GM19467 (cell line): ENCODE results near the gene REM2.
"Not testable (repeated sequence)": the region's sequence is repeated elsewhere in the genome, so short reads cannot be mapped to it uniquely, and the experiment has no call there.

Experiments
- ATAC-seq: cut with Tn5 transposase; IDR thresholded peaks from one replicate; pipeline ENCODE4 v1.9.1; 2021; ENCODE audit warnings: mild to moderate bottlenecking, moderate library complexity; ENCODE audit not compliant: unreplicated experiment

Gene REM2

DNA sequence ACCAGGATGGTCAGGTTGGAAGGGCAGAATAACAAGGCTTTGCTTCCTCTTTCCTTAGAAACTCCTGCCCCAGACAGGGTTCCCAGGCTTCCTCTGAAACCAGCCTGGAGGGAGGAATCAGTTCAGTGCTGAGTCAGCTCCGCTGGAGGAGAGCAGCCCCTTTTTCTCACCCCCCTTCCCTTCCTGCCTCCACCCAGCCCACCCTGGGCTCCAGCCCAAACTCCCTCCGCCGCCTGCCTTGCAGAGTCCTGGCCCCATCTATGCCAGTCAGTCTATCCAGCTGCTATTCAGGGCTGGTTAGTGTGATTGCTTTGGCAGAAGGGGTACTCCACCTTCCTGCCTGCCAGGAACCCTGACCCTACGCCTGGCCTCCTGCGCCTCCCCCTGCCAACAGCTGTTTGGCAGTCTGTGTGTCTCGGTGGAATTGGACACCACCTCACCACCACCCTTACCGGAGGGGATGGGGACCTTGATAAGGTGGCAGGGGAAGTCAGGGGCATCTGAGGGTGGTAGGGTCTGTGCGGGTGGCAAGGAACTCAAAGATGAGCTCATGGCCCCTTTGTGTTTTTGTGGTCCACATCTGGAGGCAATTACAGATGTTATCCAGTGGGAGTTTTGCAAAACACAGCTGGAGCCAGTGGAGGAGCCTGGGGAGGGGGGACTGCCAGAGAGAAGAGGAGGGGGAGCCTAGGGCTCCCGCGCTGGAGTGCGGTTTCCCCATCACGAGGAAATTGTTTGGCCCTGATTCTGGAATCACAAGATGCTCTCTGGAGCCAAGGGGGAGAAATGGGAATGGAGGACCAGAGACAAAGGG lies 34.5 kb upstream of the REM2 start:
- ATAC-seq: no peak

GRCh38 chr14:22849212-22849819 lies 33.7 kb upstream of the REM2 start:
- no peak for ATAC-seq

DNA sequence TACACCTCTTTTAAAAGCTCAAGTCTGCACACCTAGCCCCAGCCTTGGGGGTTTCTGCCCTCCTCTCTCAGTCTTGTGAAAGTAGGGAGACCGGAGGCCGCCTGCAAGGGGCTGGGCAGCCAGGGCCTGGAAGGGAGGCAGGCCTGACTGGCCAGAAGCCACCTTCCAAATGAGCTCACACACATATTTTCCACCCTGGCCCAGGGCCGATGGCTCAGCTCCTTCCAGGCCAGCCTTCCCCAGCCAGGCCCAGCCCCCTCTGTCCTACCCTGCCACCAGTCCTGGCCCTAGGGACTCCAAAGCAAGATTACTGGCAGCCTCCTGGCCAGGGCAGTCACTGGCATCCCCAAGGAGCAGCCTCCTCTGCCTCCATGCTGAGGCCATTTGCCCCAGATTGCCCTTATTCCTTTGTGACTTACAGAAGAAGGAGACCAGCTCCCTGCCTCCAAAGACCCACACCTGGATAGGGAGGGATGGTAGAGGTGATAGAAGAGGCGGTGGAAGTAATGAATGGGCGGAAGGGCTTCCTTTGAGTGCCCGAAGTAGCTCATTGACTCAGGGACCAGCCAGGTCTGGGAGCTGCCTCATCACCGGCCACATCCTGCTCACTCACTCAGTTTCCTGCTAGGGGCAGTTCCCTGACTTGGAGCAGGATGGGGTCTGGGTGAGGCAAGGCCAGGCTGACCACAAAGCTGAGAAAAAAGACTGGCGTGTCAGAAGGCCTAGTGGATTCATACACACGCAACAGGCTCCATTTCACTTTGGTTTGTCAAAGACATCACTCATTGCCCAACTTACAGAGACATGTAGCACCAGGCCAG lies 31.9 kb upstream of the REM2 start:
- ATAC-seq: no peak

GRCh38 chr14:22852178-22852577 lies 30.8 kb upstream of the REM2 start:
- ATAC-seq: not testable (repeated sequence)

DNA sequence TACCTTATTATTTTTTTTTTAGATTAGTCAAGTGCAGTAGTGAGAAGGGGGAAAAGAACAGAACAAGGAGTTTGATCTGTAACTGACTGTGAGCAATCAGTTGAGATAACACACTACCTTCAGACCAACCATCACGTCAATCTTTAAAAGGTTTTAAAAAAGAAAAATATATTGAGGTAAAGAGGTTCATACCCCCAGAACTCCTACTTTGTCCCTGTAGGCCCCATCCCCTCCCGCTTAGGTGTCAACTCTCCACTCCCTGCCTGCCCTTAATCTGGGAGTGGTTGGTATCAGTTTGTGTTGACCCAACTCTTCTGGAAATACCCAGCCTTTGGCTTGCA lies 30.5 kb upstream of the REM2 start:
- ATAC-seq: no peak

- ATAC-seq: peak; percentile 50
Measured at GRCh38 chr14:22852940-22853767, 29.9 kb upstream of the REM2 start.

GRCh38 chr14:22854296-22854695 lies 28.7 kb upstream of the REM2 start:
- not testable (repeated sequence) for ATAC-seq

- ATAC-seq: no peak
Measured at GRCh38 chr14:22854963-22855724, 27.9 kb upstream of the REM2 start.

DNA sequence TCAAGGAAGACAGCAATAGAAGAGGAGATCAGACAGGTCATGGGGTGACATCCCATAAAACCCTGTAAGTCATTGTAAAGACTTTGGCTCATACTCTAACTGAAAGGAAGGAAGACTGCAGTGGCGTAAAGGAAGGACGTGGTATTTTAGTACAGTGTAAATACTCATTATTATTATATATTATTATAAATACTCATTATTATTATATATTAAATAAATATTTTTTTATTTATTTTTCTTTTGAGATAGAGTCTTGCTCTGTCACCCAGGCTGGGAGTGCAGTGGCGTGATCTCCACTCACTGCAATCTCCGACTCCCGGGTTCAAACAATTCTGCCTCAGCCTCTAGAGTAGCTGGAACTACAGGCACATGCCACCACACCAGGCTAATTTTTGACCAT lies 26.6 kb upstream of the REM2 start:
- no peak for ATAC-seq

DNA sequence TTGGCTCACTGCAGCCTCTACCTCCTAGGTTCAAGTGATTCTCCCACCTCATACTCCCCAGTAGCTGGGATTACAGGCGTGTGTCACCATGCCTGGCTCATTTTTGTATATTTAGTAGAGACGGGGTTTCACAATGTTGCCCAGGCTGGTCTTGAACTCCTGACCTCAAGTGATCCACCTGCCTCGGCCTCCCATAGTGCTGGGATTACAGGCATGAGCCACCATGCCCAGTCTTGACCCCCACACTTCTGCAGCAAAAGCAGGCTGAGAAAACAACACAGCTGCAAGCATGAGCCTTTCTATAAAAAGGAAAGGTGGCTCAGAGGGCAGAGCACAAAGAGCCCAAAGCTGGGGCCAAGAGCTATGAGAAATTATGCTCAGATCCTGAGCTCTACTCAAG lies 22.6 kb upstream of the REM2 start:
- not testable (repeated sequence) for ATAC-seq

- no peak for ATAC-seq
Measured at GRCh38 chr14:22861651-22862050, 21.4 kb upstream of the REM2 start.

DNA sequence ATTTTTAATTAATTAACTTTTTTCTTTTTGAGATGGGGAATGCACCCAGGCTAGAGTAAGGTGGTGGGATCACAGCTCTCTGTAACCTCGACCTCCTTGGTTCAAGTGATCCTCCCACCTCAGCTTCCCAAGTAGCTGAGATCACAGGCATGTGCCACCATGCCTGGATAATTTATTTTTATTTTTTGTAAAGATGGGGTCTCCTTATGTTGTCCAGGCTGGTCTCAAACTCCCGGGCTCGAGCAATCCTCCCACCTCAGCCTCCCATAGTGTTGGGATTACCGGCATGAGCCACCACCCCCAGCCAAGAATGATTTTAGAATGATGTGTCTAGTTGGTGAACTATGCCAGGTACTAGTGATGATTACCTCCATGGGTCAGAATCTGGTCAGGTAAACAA lies 18.0 kb upstream of the REM2 start:
- no peak for ATAC-seq

- no peak for ATAC-seq
Measured at GRCh38 chr14:22865424-22866405, 17.3 kb upstream of the REM2 start.

DNA sequence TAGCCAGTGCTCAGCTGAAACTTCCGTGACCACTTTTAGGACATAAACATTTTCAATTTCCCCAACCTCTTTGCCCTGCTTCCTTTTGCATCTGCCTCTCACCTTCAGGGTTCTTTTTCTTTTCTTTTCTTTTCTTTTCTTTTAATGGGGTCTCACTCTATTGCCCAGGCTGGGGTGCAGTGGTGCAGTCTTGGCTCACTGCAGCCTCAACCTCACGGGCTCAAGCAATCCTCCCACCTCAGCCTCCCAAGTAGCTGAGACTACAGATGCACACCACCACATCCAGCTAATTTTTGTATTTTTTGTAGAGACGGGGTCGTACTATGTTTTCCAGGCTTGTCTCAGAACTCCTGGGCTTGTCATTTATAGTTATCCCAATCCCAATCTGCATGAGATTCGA lies 16.1 kb upstream of the REM2 start:
- ATAC-seq: no peak

DNA sequence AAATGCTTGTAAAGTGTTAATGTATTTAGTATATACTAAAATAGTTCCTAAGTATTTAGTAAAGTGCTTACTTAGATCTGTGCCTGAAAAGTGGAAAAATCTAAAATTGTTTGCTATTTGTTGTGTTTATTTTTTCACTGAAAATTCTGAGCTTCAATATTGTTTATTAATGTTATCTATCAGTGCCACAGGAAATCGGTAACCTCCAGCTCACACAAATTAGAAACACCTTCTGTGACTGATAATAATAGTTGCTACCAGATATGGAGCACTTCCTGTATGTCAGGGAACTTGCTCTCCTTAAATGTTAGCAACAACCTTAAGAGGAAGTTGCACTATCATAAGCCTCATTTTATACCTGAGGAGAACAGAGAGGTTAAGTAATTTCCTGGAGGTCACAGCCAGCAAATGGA lies 12.2 kb upstream of the REM2 start:
- ATAC-seq: peak; percentile 31

- peak; percentile 74 for ATAC-seq
Measured at GRCh38 chr14:22871224-22872032, 11.6 kb upstream of the REM2 start, which contains the start of gene LRP10. LRP10 (plus strand) TSS chr14:22871740; CDS start chr14:22872304, 564 bp downstream.

- peak; percentile 15 for ATAC-seq
Measured at GRCh38 chr14:22872033-22872832, 10.8 kb upstream of the REM2 start.
